ENCODE measurements around the gene NEB.

Gene NEB

DNA sequence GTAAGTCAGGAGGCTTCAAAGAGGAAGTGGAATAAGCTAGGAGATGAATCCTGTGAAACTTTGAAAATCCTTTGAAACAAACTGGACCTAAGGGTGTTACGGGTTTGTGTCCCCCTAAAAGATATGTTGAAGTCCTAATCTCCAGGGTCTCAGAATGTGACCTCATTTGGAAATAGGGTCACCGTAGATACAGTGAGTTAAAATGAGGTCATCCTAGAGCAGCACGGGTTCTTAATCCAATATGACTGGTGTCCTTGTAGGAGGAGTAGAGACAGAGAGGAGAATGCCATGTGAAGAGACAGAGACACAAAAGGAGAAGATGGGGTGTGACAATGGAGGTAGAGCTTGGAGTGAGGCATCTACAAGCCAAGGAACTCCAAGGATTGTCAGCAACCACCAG lies 26.9 kb upstream of the NEB start:
- Histone ChIP-seq H3K79me2 (ENCODE audit: insufficient read depth, low read length) (no peaks in the 10 kb centered on the region), H3K27me3 (ENCODE audit: insufficient read depth, low read length, poor library complexity, severe bottlenecking) (no peaks in the 10 kb centered on the region), H3K9ac (ENCODE audit: low read depth, low read length, poor library complexity, severe bottlenecking) (no peak overlapping the region), H3K9me3 (ENCODE audit: insufficient read depth, low read depth, low read length) (no peaks in the 10 kb centered on the region), H3F3A (ENCODE audit: low read depth) (no peaks in the 10 kb centered on the region), H3K4me3 (ENCODE audit: low read length, poor library complexity, severe bottlenecking) (no peak overlapping the region), H3K4me1 (ENCODE audit: insufficient read depth, low read length, poor library complexity, severe bottlenecking) (peaks cover 11% of the 10 kb centered on the region), H3K4me2 (ENCODE audit: low read depth, low read length, poor library complexity, severe bottlenecking) (no peak overlapping the region), H4K20me1 (ENCODE audit: insufficient read depth, low read length, poor library complexity, severe bottlenecking) (no peaks in the 10 kb centered on the region), H3K36me3 (ENCODE audit: insufficient read depth, low read length) (no peaks in the 10 kb centered on the region), H3K9me2 (replicated peaks; ENCODE audit: low read depth, low read length) (no peaks in the 10 kb centered on the region), H2AFZ (ENCODE audit: low read length) (no peak overlapping the region)
- no peak for TF ChIP-seq EZH2phosphoT487 (IDR thresholded peaks at IDR 0.05; ENCODE audit: borderline replicate concordance)
- TF ChIP-seq, protein P1, sequence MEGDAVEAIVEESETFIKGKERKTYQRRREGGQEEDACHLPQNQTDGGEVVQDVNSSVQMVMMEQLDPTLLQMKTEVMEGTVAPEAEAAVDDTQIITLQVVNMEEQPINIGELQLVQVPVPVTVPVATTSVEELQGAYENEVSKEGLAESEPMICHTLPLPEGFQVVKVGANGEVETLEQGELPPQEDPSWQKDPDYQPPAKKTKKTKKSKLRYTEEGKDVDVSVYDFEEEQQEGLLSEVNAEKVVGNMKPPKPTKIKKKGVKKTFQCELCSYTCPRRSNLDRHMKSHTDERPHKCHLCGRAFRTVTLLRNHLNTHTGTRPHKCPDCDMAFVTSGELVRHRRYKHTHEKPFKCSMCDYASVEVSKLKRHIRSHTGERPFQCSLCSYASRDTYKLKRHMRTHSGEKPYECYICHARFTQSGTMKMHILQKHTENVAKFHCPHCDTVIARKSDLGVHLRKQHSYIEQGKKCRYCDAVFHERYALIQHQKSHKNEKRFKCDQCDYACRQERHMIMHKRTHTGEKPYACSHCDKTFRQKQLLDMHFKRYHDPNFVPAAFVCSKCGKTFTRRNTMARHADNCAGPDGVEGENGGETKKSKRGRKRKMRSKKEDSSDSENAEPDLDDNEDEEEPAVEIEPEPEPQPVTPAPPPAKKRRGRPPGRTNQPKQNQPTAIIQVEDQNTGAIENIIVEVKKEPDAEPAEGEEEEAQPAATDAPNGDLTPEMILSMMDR (conservative IDR thresholded peaks at IDR 0.05; ENCODE audit: low read length), result no peak

DNA sequence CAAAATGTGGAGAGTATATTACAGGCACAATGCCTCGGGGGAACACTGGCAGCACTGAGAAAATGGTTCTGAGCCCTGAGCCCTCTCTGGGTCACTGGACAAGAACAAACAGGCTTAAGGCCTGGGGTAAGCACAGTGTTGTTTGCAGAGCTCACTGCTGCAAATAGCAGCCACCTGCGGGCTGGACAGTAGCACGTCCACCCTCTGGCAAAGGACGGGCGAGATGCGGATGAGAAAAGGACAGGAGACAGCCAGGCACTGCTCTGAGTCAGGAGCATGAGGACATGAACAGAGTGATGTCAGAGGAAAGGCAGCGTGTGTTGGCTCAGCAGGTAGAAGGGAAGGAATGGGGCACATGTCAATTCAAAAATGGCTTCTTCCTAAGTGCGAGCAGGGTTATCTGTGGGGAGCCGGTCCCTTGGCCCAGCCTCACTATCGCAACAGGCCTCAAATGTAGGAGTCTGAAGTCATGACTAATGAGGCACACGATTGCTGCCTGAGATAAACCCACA lies 25.9 kb upstream of the NEB start:
- Histone ChIP-seq H3K79me2 (ENCODE audit: insufficient read depth, low read length) (no peaks in the 10 kb centered on the region), H3K36me3 (ENCODE audit: insufficient read depth, low read length) (no peaks in the 10 kb centered on the region), H4K20me1 (ENCODE audit: insufficient read depth, low read length, poor library complexity, severe bottlenecking) (no peaks in the 10 kb centered on the region), H3K27me3 (ENCODE audit: insufficient read depth, low read length, poor library complexity, severe bottlenecking) (no peaks in the 10 kb centered on the region), H3K4me2 (ENCODE audit: low read depth, low read length, poor library complexity, severe bottlenecking) (no peak overlapping the region), H3K9me3 (ENCODE audit: insufficient read depth, low read depth, low read length) (no peaks in the 10 kb centered on the region), H3F3A (ENCODE audit: low read depth) (no peaks in the 10 kb centered on the region), H3K4me1 (ENCODE audit: insufficient read depth, low read length, poor library complexity, severe bottlenecking) (peaks cover 1% of the 10 kb centered on the region), H2AFZ (ENCODE audit: low read length) (no peak overlapping the region), H3K9ac (ENCODE audit: low read depth, low read length, poor library complexity, severe bottlenecking) (no peak overlapping the region), H3K9me2 (replicated peaks; ENCODE audit: low read depth, low read length) (no peaks in the 10 kb centered on the region), H3K4me3 (ENCODE audit: low read length, poor library complexity, severe bottlenecking) (no peak overlapping the region)
- TF ChIP-seq, protein P1 (conservative IDR thresholded peaks at IDR 0.05; ENCODE audit: low read length), result no peak
- TF ChIP-seq EZH2phosphoT487 (IDR thresholded peaks at IDR 0.05; ENCODE audit: borderline replicate concordance), result no peak

DNA sequence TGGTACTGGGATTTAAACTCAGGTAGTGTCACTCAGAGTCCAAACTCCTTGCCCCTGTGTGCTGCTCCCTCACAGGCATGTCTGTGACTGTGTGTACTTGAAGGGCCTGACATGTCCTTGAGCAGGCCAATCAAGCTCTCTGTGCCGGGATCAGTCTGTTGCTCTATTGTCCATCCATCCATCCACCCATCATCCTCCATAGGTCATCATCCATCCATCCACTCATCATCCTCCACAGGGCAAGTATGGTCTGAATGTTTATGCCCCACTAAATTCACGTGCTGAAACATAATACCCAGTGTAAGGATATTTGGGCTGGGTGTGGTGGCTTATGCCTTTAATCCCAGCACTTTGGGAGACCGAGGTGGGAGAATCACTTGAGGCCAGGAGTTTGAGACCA lies 24.5 kb upstream of the NEB start:
- TF ChIP-seq, protein P1 (conservative IDR thresholded peaks at IDR 0.05; ENCODE audit: low read length), result no peak
- no peak for TF ChIP-seq EZH2phosphoT487 (IDR thresholded peaks at IDR 0.05; ENCODE audit: borderline replicate concordance)
- Histone ChIP-seq H4K20me1 (ENCODE audit: insufficient read depth, low read length, poor library complexity, severe bottlenecking) (no peaks in the 10 kb centered on the region), H3K9me2 (replicated peaks; ENCODE audit: low read depth, low read length) (no peaks in the 10 kb centered on the region), H3K79me2 (ENCODE audit: insufficient read depth, low read length) (no peaks in the 10 kb centered on the region), H3K4me1 (ENCODE audit: insufficient read depth, low read length, poor library complexity, severe bottlenecking) (no peaks in the 10 kb centered on the region), H3K9me3 (ENCODE audit: insufficient read depth, low read depth, low read length) (no peaks in the 10 kb centered on the region), H3K27me3 (ENCODE audit: insufficient read depth, low read length, poor library complexity, severe bottlenecking) (no peaks in the 10 kb centered on the region), H3K4me3 (ENCODE audit: low read length, poor library complexity, severe bottlenecking) (no peak overlapping the region), H3K9ac (ENCODE audit: low read depth, low read length, poor library complexity, severe bottlenecking) (no peak overlapping the region), H3F3A (ENCODE audit: low read depth) (no peaks in the 10 kb centered on the region), H2AFZ (ENCODE audit: low read length) (no peak overlapping the region), H3K36me3 (ENCODE audit: insufficient read depth, low read length) (no peaks in the 10 kb centered on the region), H3K4me2 (ENCODE audit: low read depth, low read length, poor library complexity, severe bottlenecking) (no peak overlapping the region)

All from Loucy (cell line).